GM18507 (cell line): ENCODE results near the gene LDHAL6B.

Source experiments
- DNase-seq: peaks from one replicate; pipeline ENCODE4 v3.0.0; 2011; ENCODE audit warnings: low read depth; ENCODE audit not compliant: insufficient read length; ENCODE audit errors: extremely low spot score
- FAIRE-seq: peaks from 2 replicates; lab custom pipeline; 2011; peaks lifted over from hg19 to GRCh38; lab: Jason Lieb, UNC

Gene LDHAL6B

DNA sequence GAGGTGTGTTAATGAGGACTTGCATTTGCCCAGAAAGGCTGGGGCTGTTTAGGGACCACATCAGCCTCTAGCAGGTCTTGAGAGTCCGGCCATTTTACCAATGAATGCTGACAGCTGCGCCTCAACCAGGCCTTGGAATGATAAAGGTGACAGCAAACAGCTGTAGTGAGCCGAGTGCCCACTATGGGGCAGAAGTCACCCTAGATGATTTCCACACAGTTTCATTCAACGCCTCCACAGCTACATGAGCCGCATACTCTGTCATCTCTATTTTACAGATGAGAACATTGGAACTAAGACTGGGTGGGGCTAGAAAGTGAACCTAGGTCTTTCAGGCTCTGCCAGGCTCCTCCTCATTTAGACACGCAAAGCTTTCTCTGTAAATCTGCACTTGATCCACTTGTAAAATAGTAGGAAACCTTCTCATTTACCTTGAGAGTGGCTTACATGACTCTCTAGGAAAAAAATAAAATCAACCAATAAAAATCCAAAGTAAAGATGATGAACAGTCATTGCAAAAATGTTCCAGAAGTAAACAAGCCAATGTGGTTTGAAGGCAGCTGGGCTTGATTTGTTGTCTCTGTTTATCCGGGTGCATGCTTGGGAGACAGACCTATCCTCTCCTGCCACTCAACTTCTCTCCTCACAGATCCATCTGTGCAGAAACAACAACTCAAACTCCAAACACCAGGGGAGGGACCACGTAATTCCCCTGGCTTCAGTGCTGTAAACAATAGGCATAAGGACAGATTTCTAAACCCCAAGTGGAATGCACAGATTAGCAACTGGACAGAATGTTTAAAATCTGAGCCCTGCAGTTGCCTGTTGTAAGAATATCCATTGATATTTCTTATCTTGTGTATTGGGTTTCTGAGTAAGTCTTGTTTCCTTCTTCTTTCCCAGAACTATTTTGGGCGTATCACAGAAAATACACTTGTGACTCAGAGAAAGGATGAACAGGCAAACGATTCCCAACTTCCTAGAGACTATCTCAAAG is 31.5 kb upstream of the LDHAL6B start:
- FAIRE-seq = peak; percentile 75
- DNase-seq = peak; percentile 28

DNA sequence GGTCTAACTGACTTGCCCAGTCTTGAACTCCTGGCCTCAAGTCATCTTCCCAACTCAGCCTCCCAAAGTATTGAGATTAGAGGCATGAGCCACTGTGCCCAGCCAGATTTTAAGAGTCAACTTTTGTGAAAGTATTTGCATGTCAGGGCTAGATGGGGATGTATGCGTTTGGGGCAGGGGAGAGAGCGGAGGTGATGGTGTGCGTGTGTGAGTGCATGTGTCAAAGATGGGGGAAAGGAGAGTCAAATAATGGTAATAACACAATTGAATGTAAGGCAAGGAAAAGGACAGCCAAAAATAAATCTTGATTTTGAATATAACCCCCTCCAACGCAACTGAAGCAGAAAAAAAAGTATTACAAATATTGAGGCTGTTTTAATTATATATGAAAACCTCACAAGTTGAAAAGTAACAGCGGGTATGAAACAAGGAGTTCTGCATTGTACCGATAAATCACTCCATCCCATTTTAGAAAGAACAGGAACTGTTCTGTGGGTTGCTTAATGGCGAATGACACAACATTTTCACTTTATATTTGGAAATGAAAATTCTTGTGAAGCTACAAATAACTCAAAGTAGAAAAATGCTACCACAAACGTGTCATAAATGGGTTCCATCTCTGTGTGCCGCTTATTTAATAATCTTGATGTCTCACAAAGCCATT is 29.9 kb upstream of the LDHAL6B start:
- no peak for FAIRE-seq
- DNase-seq = no peak

GRCh38 chr15:59177317-59177660 is 29.4 kb upstream of the LDHAL6B start:
- no peak for FAIRE-seq
- DNase-seq = no peak

DNA sequence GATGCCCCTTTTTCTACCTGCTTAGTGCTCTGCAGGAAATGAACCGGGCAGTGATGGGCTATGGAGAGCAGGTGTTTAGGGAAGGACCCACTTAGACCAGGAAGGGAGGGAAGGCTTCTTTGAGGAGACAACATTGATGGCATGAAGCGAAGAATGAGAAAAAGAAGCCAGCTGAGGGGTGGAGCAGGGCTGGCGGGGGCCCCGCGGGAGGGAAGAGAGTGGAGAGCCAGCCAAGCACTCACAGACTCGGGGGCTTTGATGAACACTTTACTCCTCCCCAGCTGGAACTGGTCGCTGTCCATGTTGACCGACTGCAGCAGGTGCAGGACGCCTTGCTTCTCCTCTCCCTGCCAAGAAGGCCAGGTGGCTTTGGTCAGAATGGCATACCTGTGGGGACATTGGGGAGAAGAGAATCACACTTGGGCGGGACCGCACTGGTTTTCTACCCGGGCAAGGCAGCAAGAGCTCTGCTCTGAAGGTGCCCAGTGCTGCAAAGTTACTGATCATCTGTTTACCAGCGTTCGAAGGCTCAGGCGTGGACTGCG is 28.4 kb upstream of the LDHAL6B start:
- DNase-seq (no peak), FAIRE-seq (no peak)

GRCh38 chr15:59179717-59180116 is 26.9 kb upstream of the LDHAL6B start:
- FAIRE-seq (no peak), DNase-seq (no peak)

DNA sequence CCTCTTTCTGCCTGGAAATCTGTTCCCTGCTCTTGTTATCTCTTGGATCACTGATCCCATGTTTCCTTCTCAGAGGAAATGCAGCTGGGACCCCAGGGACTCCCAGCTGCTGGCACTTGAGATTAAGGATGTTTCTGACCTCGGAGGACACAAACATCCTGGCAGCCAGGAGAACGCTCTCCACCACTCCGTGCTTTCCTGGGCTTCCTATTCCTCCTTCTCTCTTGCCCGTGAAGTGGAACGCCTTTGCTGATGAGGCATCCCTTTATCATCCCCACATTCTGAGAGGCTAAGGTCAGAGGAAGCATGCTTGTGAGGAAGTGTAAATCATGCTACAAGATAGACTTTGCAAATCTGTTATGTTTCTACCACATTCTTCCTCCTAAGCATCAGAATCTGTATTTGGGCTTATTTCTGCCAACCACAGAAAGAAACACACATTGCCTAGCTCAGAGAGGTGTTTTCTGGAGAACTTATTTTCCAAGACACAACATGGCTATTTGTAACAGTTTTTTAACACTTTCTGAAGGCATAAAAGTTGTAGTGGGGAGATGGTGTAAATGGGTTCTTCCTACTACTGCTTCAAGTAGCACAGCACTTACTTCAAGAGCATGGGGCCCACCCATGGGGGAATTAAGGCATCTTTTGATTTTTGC is 25.6 kb upstream of the LDHAL6B start:
- no peak for FAIRE-seq
- DNase-seq = no peak

GRCh38 chr15:59185725-59186124 is 20.9 kb upstream of the LDHAL6B start:
- no peak for DNase-seq
- FAIRE-seq = no peak

- FAIRE-seq = no peak
- no peak for DNase-seq
Measured at GRCh38 chr15:59186501-59186900, 20.1 kb upstream of the LDHAL6B start.

DNA sequence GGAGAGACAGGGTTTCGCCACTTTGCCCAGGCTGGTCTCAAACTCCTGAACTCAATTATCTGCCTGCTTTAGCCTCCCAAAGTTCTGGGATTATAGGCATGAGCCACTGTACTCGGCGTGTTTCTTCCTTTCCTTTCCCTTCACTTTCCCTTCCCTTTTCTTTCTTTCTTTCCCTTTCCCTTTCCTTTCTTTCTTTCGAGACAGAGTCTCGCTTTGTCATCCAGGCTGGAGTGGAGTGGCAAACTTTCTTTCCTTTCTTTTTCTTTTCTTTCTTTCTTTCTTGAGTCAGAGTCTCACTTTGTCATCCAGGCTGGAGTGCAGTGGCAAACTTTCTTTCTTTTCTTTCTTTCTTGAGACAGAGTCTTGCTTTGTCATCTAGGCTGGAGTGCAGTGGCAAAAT is 17.4 kb upstream of the LDHAL6B start:
- FAIRE-seq = no peak

DNA sequence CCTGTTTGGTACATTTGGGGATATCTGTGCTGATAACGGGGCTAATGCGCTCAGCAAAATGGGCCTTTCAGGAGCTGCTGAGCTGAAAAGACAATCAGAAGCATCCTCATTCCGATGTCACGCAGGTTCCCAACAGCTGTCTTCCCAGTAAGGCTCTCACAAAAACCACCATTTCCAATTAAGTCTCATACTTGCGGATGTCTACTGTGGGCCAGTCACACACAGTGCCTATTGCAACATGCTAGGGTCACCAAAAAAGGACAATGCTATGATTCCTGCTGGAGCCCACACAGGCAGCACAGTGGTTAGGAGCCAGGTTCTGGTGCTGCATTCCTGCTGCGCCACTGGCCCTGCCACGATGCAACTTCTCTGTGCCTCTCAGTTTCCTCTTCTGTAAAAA is 16.4 kb upstream of the LDHAL6B start:
- DNase-seq (no peak), FAIRE-seq (no peak)

More for the DNA sequence above, 17.4 kb upstream of the LDHAL6B start:
- DNase-seq = no peak

DNA sequence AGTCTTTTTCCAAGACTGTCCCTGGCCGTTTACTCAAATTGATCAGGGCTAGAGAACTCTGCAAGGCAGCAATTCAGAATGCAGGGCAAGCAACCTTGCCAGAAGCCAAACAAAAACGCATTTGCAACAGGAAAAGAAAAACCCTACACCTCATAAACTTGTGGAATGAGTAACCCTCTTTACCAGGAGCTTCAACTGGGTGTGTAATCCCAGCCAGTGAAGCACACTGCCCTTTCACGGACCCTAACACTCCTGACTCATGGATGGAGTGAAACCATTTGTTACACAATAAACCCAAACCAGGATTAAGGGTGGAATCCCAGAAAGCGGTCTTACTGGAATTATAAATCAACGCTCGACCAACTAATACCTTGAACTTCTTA is 14.8 kb upstream of the LDHAL6B start:
- FAIRE-seq (no peak), DNase-seq (no peak)

- no peak for DNase-seq
- no peak for FAIRE-seq
Measured at GRCh38 chr15:59194639-59195325, 11.9 kb upstream of the LDHAL6B start.

DNA sequence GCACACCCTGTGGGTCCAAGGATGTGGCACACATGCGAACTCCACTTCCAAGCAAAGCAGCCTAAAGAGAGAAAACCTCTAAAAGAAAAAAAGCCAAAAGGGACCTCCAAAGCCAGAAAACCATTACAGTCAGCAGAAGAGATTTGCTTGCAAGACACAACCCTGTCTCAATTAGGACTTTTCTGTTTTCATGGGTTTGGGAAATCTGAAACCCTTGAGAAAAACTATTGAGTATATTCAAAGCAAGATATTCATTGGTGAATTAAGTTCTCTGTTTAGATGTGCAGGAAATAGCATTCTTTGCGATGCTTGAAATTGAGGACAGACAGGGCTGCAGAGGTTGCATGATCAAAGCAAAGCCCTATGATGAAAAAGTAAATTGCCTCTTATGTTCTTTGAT is 10.2 kb upstream of the LDHAL6B start:
- no peak for DNase-seq
- no peak for FAIRE-seq

GRCh38 chr15:59197454-59197853 is 9.2 kb upstream of the LDHAL6B start:
- no peak for DNase-seq
- no peak for FAIRE-seq

- no peak for DNase-seq
- FAIRE-seq = peak; percentile 9
Measured at GRCh38 chr15:59199626-59200465, 6.8 kb upstream of the LDHAL6B start.

- DNase-seq (no peak), FAIRE-seq (no peak)
Measured at GRCh38 chr15:59200560-59200959, 6.1 kb upstream of the LDHAL6B start.

DNA sequence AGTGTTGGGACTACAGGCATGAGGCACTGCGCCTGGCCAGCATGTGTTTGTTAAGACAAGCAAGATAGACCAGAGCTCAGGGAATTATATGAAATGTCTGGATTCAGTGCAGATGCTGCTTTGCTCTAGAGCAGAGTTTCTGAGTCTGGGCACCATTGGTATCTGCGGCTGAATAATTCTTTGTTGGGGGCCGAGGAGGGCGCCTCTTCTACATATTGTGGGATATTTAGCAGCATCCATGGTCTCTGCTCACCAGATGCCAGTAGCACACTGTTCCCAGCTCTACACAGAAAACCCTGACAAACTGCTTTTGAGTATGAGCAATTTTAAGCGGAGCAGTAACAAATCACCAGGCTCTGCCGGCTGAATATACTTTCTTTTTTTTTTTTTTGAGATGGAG is 3.6 kb upstream of the LDHAL6B start:
- FAIRE-seq = no peak
- DNase-seq = no peak

DNA sequence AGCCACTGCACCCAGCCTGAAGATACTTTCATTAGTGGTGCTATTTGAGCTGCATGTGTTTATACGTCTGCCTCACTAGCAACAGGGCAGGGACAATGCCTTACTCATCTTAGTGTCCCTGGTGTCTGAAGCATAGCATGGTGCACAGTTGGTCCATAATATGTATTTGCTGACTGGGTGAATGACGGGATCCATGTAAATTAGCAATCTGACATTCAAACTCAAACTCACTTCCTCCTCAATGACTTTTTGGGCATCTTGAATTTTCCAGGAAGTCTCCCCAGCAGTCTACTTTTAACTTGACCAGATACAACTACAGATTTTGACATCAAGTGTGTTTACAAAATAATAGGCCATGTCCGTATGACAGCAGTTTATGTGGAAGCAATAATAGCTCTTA is 3.0 kb upstream of the LDHAL6B start:
- FAIRE-seq = no peak
- no peak for DNase-seq
